ENCODE results near the gene ZFPL1.

- no peak for TF ChIP-seq CTCF (IDR thresholded peaks at IDR 0.05)
- TF ChIP-seq POLR2A (IDR thresholded peaks at IDR 0.05) = no peak
- no peak for TF ChIP-seq EP300 (IDR thresholded peaks at IDR 0.05)
Observed at GRCh38 chr11:65096926-65097325, 12.9 kb downstream of the ZFPL1 start.

Data from gastroesophageal sphincter (tissue), 3 donors.